Ascending aorta (tissue), 2 donors: ENCODE measurements around the gene HYAL1. TPM values are rescaled to one million over a fixed set of nuclear protein-coding genes. Genes with fewer than 3 reads are reported as not detected.

Experiments used
- DNase-seq, 2 donors: peaks; one replicate each; pipeline ENCODE4 v3.0.0-alpha.2; 2019; ENCODE audit warnings: low spot score in 2 of 2
- H3K27ac ChIP-seq, 2 donors: fragments of 200-600 bp; sonication (generic); one replicate each; pipeline ENCODE4 v1.5.1; 2016 to 2017; ENCODE audit warnings: mild to moderate bottlenecking in 1 of 2
- H3K27me3 ChIP-seq: fragments of 200-600 bp; sonication (generic); one replicate; pipeline ENCODE4 v1.5.1; 2017
- H3K36me3 ChIP-seq, 2 donors: fragments of 200-600 bp; sonication (generic); one replicate each; pipeline ENCODE4 v1.5.1; 2016
- H3K4me1 ChIP-seq, 2 donors: fragments of 200-600 bp; sonication (generic); one replicate each; pipeline ENCODE4 v1.5.1; 2016 to 2017; ENCODE audit warnings: mild to moderate bottlenecking in 1 of 2
- H3K4me3 ChIP-seq, 2 donors: fragments of 200-600 bp; sonication (generic); one replicate each; pipeline ENCODE4 v1.5.1; 2016 to 2017; ENCODE audit warnings: mild to moderate bottlenecking in 1 of 2
- H3K9me3 ChIP-seq, 2 donors: fragments of 200-600 bp; sonication (generic); one replicate each; pipeline ENCODE4 v1.5.1; 2016
- CTCF ChIP-seq, 3 experiments: fragments of 200-600 bp in 2 of 3; fragments of 450-650 bp in 1 of 3; sonication (generic) in 2 of 3; IDR thresholded peaks; one replicate each; pipeline ENCODE4 v1.5.1; 2016 to 2019; ENCODE audit warnings: antibody characterized with exemption in 3 of 3, mild to moderate bottlenecking in 1 of 3, moderate library complexity in 1 of 3
- intact Hi-C: fragments of 100-400 bp; cut with DNase I; formaldehyde crosslinking; loops from one replicate; pipeline ENCODE4 v1.15.1; 2023
- total RNA-seq: library from RNA; depleted of rRNA; stranded (reverse); fragments of >200 nt; gene quantifications from one replicate; pipeline ENCODE4 v1.1.0, GENCODE V29; 2016

The HYAL1 gene
- total RNA-seq, 1 donor from 2014 or later: 49.5 TPM

DNA sequence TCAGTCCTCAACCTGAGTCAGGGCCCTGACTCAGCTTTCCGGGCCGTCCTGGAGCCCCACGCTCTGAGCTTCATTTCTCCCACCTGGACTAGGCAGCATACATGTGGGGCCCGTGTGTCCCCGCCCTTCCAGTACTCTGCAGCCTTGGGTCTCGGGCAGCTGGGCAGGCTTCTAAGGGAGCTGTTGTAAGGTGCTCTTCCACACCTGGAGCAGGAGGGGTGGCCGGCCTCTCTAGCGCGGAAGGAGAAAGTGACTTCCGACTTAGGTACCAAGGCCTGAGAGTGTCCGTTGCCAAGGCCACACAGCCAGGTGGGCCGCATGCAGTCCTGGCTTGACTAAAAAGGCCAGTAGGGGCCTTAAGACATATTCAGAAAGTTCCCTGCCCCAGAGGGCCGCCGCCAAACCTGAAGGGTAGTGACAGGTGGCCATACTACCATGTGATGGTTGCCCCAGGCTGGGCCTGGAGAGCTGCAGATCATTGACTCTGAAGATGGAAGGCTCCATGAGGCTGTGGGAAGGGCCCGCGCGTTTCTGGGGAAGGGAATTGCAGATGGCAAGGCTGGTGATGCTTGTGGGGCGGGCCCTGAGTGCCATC, 43.8 kb downstream of the HYAL1 start:
- no peak for TF ChIP-seq CTCF (IDR thresholded peaks at IDR 0.05)
- Histone ChIP-seq H3K27ac (peak overlapping the region; percentile 97 to 99), H3K36me3 (peaks cover 36 to 40% of the 10 kb centered on the region in 2 donors), H3K4me1 (peaks cover 18 to 39% of the 10 kb centered on the region in 2 donors), H3K4me3 (peak overlapping the region in 1 of 2 donors; percentile 70), H3K27me3 (no peaks in the 10 kb centered on the region), H3K9me3 (no peaks in the 10 kb centered on the region)
- intact Hi-C loops: loop anchor here (1.0 to 2.0 kb wide), 2 partner anchors 14 to 69 kb away; partner anchors contain the start of gene TUSC2
- no peak for DNase-seq

GRCh38 chr3:50258979-50259378, 44.4 kb downstream of the HYAL1 start:
- intact Hi-C loops: no loop called here
- H3K27ac ChIP-seq: peak overlapping the region; percentile 97 to 99
- H3K4me3 ChIP-seq: no peak overlapping the region
- no peak for DNase-seq
- H3K9me3 ChIP-seq: no peaks in the 10 kb centered on the region
- H3K36me3 ChIP-seq: peaks cover 40% of the 10 kb centered on the region in 2 donors
- TF ChIP-seq CTCF (IDR thresholded peaks at IDR 0.05): no peak
- no peaks in the 10 kb centered on the region for H3K27me3 ChIP-seq
- peaks cover 18 to 40% of the 10 kb centered on the region in 2 donors for H3K4me1 ChIP-seq

GRCh38 chr3:50258029-50258680, 45.2 kb downstream of the HYAL1 start:
- H3K36me3 ChIP-seq: peaks cover 43 to 47% of the 10 kb centered on the region in 2 donors
- peak overlapping the region; percentile 39 to 51 for H3K27ac ChIP-seq
- intact Hi-C loops: no loop called here
- H3K4me3 ChIP-seq: no peak overlapping the region
- no peak for DNase-seq
- peaks cover 16 to 35% of the 10 kb centered on the region in 2 donors for H3K4me1 ChIP-seq
- H3K27me3 ChIP-seq: no peaks in the 10 kb centered on the region
- H3K9me3 ChIP-seq: no peaks in the 10 kb centered on the region
- TF ChIP-seq CTCF (IDR thresholded peaks at IDR 0.05): no peak

GRCh38 chr3:50256978-50257890, 46.1 kb downstream of the HYAL1 start:
- Histone ChIP-seq H3K36me3 (peaks cover 52 to 56% of the 10 kb centered on the region in 2 donors), H3K4me3 (no peak overlapping the region), H3K9me3 (no peaks in the 10 kb centered on the region), H3K4me1 (peaks cover 16 to 35% of the 10 kb centered on the region in 2 donors), H3K27ac (peak overlapping the region; percentile 51 to 92), H3K27me3 (no peaks in the 10 kb centered on the region)
- intact Hi-C loops: no loop called here
- DNase-seq: no peak
- peak; percentile 27 to 44 (median 41) for TF ChIP-seq CTCF (IDR thresholded peaks at IDR 0.05)

DNA sequence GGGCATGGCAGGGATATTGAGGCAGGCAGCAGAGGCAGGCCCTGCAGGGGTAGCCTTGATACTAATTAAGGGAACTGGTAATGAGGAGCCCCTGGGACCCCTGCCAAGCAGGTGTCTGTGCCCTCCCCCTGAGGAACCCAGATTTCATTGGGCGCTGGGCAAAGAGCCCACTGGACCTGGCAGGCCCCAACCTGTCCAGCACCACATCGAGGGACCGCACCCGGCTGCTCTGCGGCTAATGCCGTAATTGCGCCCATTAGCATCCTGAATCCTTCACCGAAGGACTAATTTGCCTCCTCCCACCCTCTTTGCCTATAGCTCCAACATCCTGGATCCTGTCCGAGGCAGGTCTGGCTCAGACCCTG, 48.1 kb downstream of the HYAL1 start:
- no peaks in the 10 kb centered on the region for H3K9me3 ChIP-seq
- DNase-seq: no peak
- peaks cover 59 to 69% of the 10 kb centered on the region in 2 donors for H3K36me3 ChIP-seq
- no peak overlapping the region for H3K4me3 ChIP-seq
- no peaks in the 10 kb centered on the region for H3K27me3 ChIP-seq
- peak overlapping the region; percentile 88 to 92 for H3K27ac ChIP-seq
- no peak for TF ChIP-seq CTCF (IDR thresholded peaks at IDR 0.05)
- peaks cover 13 to 39% of the 10 kb centered on the region in 2 donors for H3K4me1 ChIP-seq
- intact Hi-C loops: no loop called here
